ENCODE data around the gene TWSG1.
"Not testable (repeated sequence)": the region's sequence is repeated elsewhere in the genome, so short reads cannot be mapped to it uniquely, and the experiment has no call there.

TWSG1 gene

DNA sequence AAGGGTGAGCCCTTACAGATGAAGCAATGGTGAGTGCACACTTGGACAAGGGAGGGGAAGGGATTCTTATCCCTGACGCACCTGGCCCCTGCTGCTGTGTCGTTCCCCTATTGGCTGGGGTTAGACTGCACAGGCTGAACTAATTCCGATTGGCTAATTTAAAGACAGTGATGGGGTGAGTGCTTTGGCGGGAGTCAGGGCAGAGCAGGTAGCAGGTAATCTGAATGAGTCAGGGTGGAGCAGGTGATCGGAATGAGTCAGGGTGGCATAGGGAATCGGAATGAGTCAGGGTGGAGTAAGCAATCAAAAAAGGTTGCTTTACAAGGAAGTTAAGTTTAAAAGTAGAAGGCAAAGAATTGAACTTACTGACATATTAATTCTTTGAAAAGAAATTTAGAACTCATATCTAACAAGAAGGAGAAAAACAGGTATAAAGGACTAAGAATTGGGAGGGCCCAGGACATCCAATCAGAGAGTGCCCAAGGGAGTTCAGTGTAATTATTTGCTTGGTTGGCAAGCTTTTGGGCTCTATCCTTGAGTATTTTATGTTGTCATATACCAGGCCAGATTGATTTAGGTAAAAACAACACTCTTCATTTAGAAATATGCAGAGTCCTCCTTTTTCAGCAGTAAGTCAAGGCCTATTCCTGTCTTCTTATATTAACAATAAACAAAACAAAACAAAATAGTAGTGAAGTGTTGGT, 88.4 kb downstream of the TWSG1 start:
- no peaks in the 10 kb centered on the region for H3K27me3 ChIP-seq (replicated peaks; ENCODE audit: control insufficient read depth, insufficient read depth, low read length)
- no peaks in the 10 kb centered on the region for H3K36me3 ChIP-seq (ENCODE audit: control insufficient read depth, insufficient read depth, low read length)
- TF ChIP-seq, protein P1, sequence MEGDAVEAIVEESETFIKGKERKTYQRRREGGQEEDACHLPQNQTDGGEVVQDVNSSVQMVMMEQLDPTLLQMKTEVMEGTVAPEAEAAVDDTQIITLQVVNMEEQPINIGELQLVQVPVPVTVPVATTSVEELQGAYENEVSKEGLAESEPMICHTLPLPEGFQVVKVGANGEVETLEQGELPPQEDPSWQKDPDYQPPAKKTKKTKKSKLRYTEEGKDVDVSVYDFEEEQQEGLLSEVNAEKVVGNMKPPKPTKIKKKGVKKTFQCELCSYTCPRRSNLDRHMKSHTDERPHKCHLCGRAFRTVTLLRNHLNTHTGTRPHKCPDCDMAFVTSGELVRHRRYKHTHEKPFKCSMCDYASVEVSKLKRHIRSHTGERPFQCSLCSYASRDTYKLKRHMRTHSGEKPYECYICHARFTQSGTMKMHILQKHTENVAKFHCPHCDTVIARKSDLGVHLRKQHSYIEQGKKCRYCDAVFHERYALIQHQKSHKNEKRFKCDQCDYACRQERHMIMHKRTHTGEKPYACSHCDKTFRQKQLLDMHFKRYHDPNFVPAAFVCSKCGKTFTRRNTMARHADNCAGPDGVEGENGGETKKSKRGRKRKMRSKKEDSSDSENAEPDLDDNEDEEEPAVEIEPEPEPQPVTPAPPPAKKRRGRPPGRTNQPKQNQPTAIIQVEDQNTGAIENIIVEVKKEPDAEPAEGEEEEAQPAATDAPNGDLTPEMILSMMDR (IDR thresholded peaks at IDR 0.05; ENCODE audit: insufficient read depth, low read length, poor library complexity, severe bottlenecking): no peak
- DNase-seq (ENCODE audit: extremely low read depth, insufficient read length): no peak
- no peak overlapping the region for H3K4me3 ChIP-seq (replicated peaks; ENCODE audit: low read depth, low read length)

- not testable (repeated sequence) for DNase-seq (ENCODE audit: extremely low read depth, insufficient read length); H3K27me3 ChIP-seq (replicated peaks; ENCODE audit: control insufficient read depth, insufficient read depth, low read length); H3K4me3 ChIP-seq (replicated peaks; ENCODE audit: low read depth, low read length); H3K36me3 ChIP-seq (ENCODE audit: control insufficient read depth, insufficient read depth, low read length)
Measured at GRCh38 chr18:9423648-9424047, 89.1 kb downstream of the TWSG1 start.

DNA sequence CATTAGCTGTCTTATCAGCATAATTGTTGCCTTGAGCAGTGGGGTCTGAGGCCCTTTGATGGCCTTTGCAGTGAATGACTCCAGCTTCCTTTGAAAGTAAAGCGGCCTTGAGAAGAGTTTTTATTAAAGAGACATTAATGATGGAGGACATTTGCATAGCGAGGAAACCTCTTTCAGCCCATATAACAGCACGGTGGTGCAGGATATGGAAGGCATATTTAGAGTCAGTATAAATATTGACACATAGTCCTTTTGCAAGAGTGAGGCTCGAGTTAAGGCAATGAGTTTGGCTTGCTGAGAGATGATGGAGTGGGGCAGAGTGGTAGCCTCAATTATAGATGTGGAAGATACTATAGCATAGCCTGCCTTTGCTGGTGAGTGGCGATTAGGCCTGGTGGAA, 89.7 kb downstream of the TWSG1 start:
- not testable (repeated sequence) for H3K27me3 ChIP-seq (replicated peaks; ENCODE audit: control insufficient read depth, insufficient read depth, low read length); H3K36me3 ChIP-seq (ENCODE audit: control insufficient read depth, insufficient read depth, low read length); H3K4me3 ChIP-seq (replicated peaks; ENCODE audit: low read depth, low read length); DNase-seq (ENCODE audit: extremely low read depth, insufficient read length)

GRCh38 chr18:9426753-9427152, 92.2 kb downstream of the TWSG1 start:
- no peaks in the 10 kb centered on the region for H3K36me3 ChIP-seq (ENCODE audit: control insufficient read depth, insufficient read depth, low read length)
- DNase-seq (ENCODE audit: extremely low read depth, insufficient read length): no peak
- TF ChIP-seq, protein P1 (IDR thresholded peaks at IDR 0.05; ENCODE audit: insufficient read depth, low read length, poor library complexity, severe bottlenecking): no peak
- H3K4me3 ChIP-seq (replicated peaks; ENCODE audit: low read depth, low read length): no peak overlapping the region
- H3K27me3 ChIP-seq (replicated peaks; ENCODE audit: control insufficient read depth, insufficient read depth, low read length): no peaks in the 10 kb centered on the region

DNA sequence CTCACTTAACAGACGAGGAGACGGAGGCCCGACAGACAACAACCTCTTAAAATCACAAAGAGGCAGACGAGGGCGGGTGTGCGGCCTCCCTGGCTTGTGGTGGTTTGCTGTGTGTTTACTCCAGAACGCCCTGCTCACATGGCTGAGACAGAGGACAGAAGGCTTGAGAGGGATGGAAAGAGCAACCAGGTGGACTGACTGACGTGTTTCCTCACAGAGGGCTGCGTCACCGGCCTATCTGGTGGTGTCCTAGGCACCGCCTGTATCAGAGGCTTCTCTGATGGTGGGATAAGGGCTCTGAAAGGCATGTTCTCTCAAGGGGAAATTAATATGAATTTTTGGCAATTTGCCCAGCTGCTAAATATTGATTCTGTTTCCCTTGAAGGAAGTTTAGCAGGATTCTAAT, 93.7 kb downstream of the TWSG1 start:
- H3K27me3 ChIP-seq (replicated peaks; ENCODE audit: control insufficient read depth, insufficient read depth, low read length): no peaks in the 10 kb centered on the region
- TF ChIP-seq, protein P1 (IDR thresholded peaks at IDR 0.05; ENCODE audit: insufficient read depth, low read length, poor library complexity, severe bottlenecking): no peak
- H3K36me3 ChIP-seq (ENCODE audit: control insufficient read depth, insufficient read depth, low read length): no peaks in the 10 kb centered on the region
- no peak overlapping the region for H3K4me3 ChIP-seq (replicated peaks; ENCODE audit: low read depth, low read length)
- DNase-seq (ENCODE audit: extremely low read depth, insufficient read length): no peak

DNA sequence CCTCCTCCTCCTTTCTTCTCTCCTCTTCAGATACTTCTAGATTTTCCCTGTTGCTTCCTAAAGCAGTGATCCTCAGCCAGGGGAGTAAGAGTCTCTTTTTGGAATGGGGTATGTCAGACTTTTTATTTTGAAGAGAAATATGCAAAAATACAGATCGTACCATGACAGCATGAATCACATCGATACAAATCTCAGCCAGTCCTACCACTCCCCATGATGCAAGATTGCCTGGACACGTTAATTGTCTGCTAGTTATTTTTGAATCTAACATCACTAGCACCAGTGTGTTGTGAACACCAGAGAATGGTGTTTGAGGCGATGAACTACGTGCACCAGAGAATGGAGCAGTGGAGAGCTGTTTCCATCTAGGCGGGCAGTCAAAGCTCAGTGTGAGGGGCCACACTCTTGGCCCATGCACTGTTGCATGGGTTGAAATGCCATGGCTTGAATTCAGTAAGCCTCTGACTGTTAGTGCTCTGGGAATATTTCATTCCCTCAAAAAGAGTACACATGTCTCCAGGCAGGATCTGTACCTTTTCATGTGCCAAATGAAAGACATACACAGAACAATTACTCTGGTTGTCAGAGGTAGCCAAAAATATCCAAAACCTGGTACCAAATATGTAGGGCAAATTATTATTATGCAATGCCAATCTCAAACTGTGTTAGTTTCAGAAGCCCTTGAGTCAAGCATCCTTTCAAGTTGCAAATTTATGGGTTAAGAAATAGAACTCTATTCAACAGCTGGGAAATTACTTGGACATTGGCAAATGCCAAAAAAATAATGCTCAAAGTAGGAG, 94.5 kb downstream of the TWSG1 start:
- H3K27me3 ChIP-seq (replicated peaks; ENCODE audit: control insufficient read depth, insufficient read depth, low read length): no peaks in the 10 kb centered on the region
- DNase-seq (ENCODE audit: extremely low read depth, insufficient read length): no peak
- TF ChIP-seq, protein P1 (IDR thresholded peaks at IDR 0.05; ENCODE audit: insufficient read depth, low read length, poor library complexity, severe bottlenecking): no peak
- H3K36me3 ChIP-seq (ENCODE audit: control insufficient read depth, insufficient read depth, low read length): no peaks in the 10 kb centered on the region
- no peak overlapping the region for H3K4me3 ChIP-seq (replicated peaks; ENCODE audit: low read depth, low read length)

Data from GM06990 (cell line).